SU-DHL-6 (cell line): ENCODE results near the gene LSM7.

ENCODE experiments used
- CTCF ChIP-seq: fragments of 200-600 bp; sonication (generic); IDR thresholded peaks from one replicate; pipeline ENCODE4 v1.5.1; 2017; ENCODE audit warnings: antibody characterized with exemption, mild to moderate bottlenecking, low read length, moderate library complexity; ENCODE audit not compliant: insufficient read depth, poor library complexity, severe bottlenecking
- EZH2phosphoT487 ChIP-seq: fragments of 200-600 bp; sonication (generic), shearing (Covaris generic); conservative IDR thresholded peaks from 2 replicates; pipeline ENCODE4 v1.6.1; 2018; ENCODE audit warnings: mild to moderate bottlenecking, antibody characterized with exemption, low read length, moderate library complexity, mixed read lengths

DNA sequence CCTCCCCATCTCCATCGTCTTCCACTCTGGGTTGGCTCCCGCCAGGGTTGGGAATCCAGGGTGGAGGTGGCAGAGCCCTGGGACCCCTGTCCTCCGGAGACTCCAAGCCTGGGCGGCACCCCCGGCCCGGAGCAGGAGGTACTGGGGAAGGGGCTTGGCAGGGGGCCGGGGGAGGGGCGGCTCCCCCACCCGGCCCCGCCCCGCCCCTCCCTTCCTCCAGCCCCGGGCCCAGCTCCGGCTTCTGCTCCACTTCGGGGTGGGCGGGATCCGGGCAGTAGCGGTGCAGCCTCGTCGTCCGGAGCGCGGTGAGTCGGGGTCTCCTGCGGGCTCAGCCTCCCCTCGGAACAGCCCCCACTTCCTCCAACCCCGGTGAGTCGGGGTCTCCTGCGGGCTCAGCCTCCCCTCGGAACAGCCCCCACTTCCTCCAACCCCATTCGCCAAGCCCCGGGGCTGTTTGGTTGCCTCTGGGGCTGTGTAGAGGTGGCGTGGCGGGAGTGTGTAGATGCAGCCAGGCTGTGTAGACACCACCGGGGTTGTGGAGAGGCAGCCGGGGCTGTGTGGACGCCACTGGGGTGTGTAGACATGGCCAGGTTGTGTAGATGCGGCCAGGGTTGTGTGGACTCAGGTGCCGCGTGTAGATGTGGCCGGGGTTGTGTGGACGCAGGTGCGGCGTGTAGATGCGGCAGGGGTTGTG is 31.8 kb upstream of the LSM7 start, which contains the start of gene TMPRSS9:
- no peak for TF ChIP-seq CTCF
- no peak for TF ChIP-seq EZH2phosphoT487
